Measurements from ENCODE around the gene MEIG1. TPM values are rescaled to one million over a fixed set of nuclear protein-coding genes. Genes with fewer than 3 reads are reported as not detected.
"Not testable (repeated sequence)": the region's sequence is repeated elsewhere in the genome, so short reads cannot be mapped to it uniquely, and the experiment has no call there.

The MEIG1 gene
- polyA plus RNA-seq, 4 donors: 0.15 to 0.18 TPM; not detected in 2

DNA sequence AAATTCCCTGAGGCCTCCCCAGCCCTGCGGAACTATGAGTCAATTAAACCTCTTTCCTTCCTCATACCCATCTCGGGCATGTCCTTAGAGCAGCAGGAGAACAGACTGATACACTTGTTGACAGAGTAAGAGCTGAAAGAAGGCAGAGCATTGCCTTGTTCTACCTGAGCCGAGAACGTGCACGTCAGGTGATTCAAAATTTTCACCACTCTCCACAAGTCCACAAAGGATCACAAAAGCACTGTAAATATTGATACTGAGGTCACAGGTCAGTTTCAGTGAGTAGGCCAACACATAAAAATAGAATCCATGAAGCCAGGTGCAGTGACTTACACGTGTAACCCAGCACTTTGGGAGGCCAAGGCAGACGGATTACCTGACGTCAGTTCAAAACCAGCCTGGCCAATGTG is 33.1 kb upstream of the MEIG1 start:
- Histone ChIP-seq H3K36me3 (ENCODE audit: control insufficient read depth in 3 of 3, insufficient read depth in 2 of 3, low read depth in 1 of 3, low read length in 3 of 3) (peaks cover 14 to 44% (median 23%) of the 10 kb centered on the region in 3 donors), H3K4me1 (ENCODE audit: control insufficient read depth in 3 of 3, insufficient read depth in 2 of 3, low read depth in 1 of 3, low read length in 2 of 3) (no peaks in the 10 kb centered on the region), H3K27ac (ENCODE audit: low read depth in 1 of 3, low read length in 2 of 3) (no peak overlapping the region), H3K9me3 (ENCODE audit: control insufficient read depth in 2 of 2, insufficient read depth in 1 of 2, low read depth in 1 of 2, low read length in 1 of 2) (no peaks in the 10 kb centered on the region), H3K4me3 (ENCODE audit: low read depth in 1 of 3, low read length in 3 of 3) (no peak overlapping the region), H3K27me3 (ENCODE audit: control insufficient read depth in 3 of 3, insufficient read depth in 3 of 3, low read length in 3 of 3) (no peaks in the 10 kb centered on the region)
- FAIRE-seq (no peak), DNase-seq (no peak)
- 85 to 89% (median 89%) methylated on average over 8 of the region's 8 CpGs for WGBS, 3 donors

DNA sequence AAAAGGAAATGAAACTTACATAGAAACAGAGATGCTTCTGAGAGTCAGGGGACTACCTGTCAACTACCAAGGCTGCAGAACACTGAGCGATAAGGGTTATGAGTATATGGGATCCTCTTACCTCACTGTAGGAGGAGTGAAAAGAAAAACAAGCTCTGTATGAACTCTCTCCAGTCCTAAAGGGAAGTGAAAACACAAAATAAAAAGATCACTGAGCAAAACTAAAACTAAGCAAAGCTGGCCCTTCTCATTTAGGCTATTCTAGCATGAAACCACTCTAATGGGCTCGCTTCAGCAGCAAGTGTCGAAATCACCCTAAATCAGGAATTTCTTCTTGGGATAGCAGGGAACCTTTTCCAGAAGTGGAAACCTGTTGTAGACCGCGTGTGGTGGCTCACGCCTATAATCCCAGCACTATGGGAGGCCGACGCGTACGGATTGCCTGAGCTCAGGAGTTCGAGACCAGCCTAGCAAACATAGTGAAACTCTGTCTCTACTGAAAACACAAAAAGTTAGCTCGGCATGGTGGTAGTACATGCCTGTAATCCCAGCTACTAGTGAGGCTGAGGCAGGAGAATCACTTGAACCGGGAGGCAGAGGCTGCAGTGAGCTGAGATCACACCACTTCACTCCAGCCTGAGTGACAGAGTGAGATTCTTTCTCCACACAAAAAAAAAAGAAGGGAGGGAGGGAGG is 32.3 kb upstream of the MEIG1 start:
- H3K9me3 ChIP-seq (ENCODE audit: control insufficient read depth in 2 of 2, insufficient read depth in 1 of 2, low read depth in 1 of 2, low read length in 1 of 2): no peaks in the 10 kb centered on the region
- no peak for DNase-seq
- no peaks in the 10 kb centered on the region for H3K27me3 ChIP-seq (ENCODE audit: control insufficient read depth in 3 of 3, insufficient read depth in 3 of 3, low read length in 3 of 3)
- no peak for FAIRE-seq
- peaks cover 10 to 46% (median 18%) of the 10 kb centered on the region in 3 donors for H3K36me3 ChIP-seq (ENCODE audit: control insufficient read depth in 3 of 3, insufficient read depth in 2 of 3, low read depth in 1 of 3, low read length in 3 of 3)
- WGBS, 3 donors: 87 to 93% (median 91%) methylated on average over 13 of the region's 13 CpGs
- H3K4me1 ChIP-seq (ENCODE audit: control insufficient read depth in 3 of 3, insufficient read depth in 2 of 3, low read depth in 1 of 3, low read length in 2 of 3): no peaks in the 10 kb centered on the region
- H3K27ac ChIP-seq (ENCODE audit: low read depth in 1 of 3, low read length in 2 of 3): no peak overlapping the region
- H3K4me3 ChIP-seq (ENCODE audit: low read depth in 1 of 3, low read length in 3 of 3): no peak overlapping the region

DNA sequence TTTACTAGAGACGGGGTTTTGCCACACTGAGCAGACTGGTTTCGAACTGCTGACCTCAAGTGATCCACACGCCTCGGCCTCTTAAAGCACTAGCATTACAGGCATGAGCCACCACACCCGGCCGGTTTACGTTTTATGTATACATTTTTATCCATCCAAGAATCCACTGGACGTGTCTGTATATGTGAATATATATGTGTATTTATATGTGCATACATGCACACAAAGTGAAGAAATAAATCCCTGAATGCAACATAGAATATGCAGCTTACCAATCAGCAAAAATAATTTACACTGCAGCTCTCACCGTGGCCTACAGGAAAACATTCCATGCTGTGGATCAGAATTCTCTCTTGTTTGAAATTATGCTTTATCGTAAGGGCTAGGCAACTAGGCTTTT is 28.6 kb upstream of the MEIG1 start:
- no peaks in the 10 kb centered on the region for H3K9me3 ChIP-seq (ENCODE audit: control insufficient read depth in 2 of 2, insufficient read depth in 1 of 2, low read depth in 1 of 2, low read length in 1 of 2)
- no peaks in the 10 kb centered on the region for H3K27me3 ChIP-seq (ENCODE audit: control insufficient read depth in 3 of 3, insufficient read depth in 3 of 3, low read length in 3 of 3)
- FAIRE-seq (no peak), DNase-seq (no peak)
- no peaks in the 10 kb centered on the region for H3K4me1 ChIP-seq (ENCODE audit: control insufficient read depth in 3 of 3, insufficient read depth in 2 of 3, low read depth in 1 of 3, low read length in 2 of 3)
- WGBS, 3 donors: 95 to 98% (median 97%) methylated on average over 10 of the region's 10 CpGs
- peaks cover 10 to 63% (median 17%) of the 10 kb centered on the region in 3 donors for H3K36me3 ChIP-seq (ENCODE audit: control insufficient read depth in 3 of 3, insufficient read depth in 2 of 3, low read depth in 1 of 3, low read length in 3 of 3)
- H3K4me3 ChIP-seq (ENCODE audit: low read depth in 1 of 3, low read length in 3 of 3): no peak overlapping the region
- no peak overlapping the region for H3K27ac ChIP-seq (ENCODE audit: low read depth in 1 of 3, low read length in 2 of 3)

DNA sequence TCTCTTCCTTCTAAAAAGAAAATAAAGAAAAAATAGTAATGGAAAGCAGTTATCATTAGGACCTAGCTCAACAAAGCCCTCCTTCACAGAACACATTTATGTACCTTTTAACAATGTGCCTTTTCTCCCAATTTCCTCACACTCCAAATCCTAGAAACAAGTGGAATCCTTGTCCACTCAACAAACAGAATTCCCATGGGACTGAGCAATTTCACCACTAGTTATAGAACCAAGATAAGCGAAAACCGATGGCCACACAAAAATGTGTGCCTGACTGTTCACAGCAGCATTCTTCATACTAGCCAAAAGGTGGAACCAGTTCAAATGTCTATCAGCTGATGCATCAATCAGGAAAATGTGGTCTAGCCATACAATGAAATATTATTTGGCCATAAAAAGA is 22.6 kb upstream of the MEIG1 start:
- H3K27ac ChIP-seq (ENCODE audit: low read depth in 1 of 3, low read length in 2 of 3): no peak overlapping the region
- H3K9me3 ChIP-seq (ENCODE audit: control insufficient read depth in 2 of 2, insufficient read depth in 1 of 2, low read depth in 1 of 2, low read length in 1 of 2): no peaks in the 10 kb centered on the region
- DNase-seq (no peak), FAIRE-seq (no peak)
- 95 to 98% (median 97%) methylated on average over 2 of the region's 2 CpGs for WGBS, 3 donors
- peaks cover 7 to 51% (median 9%) of the 10 kb centered on the region in 3 donors for H3K36me3 ChIP-seq (ENCODE audit: control insufficient read depth in 3 of 3, insufficient read depth in 2 of 3, low read depth in 1 of 3, low read length in 3 of 3)
- H3K27me3 ChIP-seq (ENCODE audit: control insufficient read depth in 3 of 3, insufficient read depth in 3 of 3, low read length in 3 of 3): no peaks in the 10 kb centered on the region
- H3K4me1 ChIP-seq (ENCODE audit: control insufficient read depth in 3 of 3, insufficient read depth in 2 of 3, low read depth in 1 of 3, low read length in 2 of 3): no peaks in the 10 kb centered on the region
- H3K4me3 ChIP-seq (ENCODE audit: low read depth in 1 of 3, low read length in 3 of 3): no peak overlapping the region

DNA sequence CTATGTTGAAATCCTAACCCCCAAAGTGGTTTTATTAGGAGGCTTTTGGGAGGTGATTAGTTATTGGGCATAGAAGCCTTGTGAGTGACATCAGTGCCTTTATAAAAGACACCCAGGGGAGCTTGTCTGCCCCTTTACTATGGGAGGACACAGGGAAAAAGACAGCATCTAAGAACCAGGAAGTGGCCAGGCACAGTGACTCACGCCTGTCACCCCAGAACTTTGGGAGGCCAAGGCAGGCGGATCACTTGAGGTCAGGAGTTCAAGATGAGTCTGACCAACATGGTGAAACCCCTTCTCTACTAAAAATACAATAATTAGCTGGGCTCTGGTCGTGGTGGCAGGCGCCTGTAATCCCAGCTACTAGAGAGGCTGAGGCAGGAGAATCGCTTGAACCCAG is 20.2 kb upstream of the MEIG1 start:
- not testable (repeated sequence) for H3K9me3 ChIP-seq (ENCODE audit: control insufficient read depth in 2 of 2, insufficient read depth in 1 of 2, low read depth in 1 of 2, low read length in 1 of 2); H3K4me1 ChIP-seq (ENCODE audit: control insufficient read depth in 3 of 3, insufficient read depth in 2 of 3, low read depth in 1 of 3, low read length in 2 of 3); FAIRE-seq; H3K4me3 ChIP-seq (ENCODE audit: low read depth in 1 of 3, low read length in 3 of 3); H3K27me3 ChIP-seq (ENCODE audit: control insufficient read depth in 3 of 3, insufficient read depth in 3 of 3, low read length in 3 of 3); H3K27ac ChIP-seq (ENCODE audit: low read depth in 1 of 3, low read length in 2 of 3); DNase-seq
- 52 to 69% (median 61%) methylated on average over 2 to 4 of the region's 5 CpGs for WGBS, 3 donors
- H3K36me3 ChIP-seq (ENCODE audit: control insufficient read depth in 3 of 3, insufficient read depth in 2 of 3, low read depth in 1 of 3, low read length in 3 of 3): peaks cover 2 to 39% (median 7%) of the 10 kb centered on the region in 3 donors

DNA sequence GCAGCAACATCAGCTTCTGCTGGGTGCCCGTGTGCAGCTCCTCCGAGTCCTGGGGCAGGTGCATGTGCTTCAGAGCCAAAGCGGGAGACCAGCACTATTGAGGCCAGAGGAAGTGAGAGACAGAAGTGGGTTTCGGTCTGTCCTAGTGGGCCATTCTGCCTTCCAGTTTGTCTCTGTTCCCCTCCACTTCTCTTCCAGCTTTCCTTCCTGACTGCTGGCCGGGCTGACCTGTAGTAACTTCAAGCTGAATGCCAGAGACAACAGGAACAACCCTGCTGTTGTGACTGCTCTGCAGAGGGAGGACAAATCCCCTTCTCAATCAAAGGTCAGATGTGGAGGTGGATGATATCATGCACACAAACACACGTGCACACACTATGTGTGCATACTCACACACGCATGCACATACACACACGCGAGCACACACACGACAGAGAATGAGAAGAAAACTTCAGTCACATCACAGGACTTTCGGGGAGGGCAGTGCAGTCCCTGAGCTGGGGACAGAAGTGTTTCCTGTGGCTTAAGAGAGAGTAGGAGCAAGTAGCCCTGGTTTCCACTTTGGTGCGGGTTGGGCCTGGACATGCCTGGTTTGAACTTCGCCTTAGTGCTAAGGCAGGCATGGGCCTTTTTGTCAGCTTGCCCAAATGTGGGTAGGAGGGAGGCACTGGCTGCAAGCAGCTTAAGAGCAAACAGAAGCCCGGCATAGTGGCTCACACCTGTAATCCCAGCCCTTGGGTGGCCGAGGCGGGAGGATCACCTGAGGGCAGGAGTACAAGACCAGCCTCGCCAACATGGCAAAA is 16.8 kb upstream of the MEIG1 start:
- peaks cover 3 to 46% (median 5%) of the 10 kb centered on the region in 3 donors for H3K36me3 ChIP-seq (ENCODE audit: control insufficient read depth in 3 of 3, insufficient read depth in 2 of 3, low read depth in 1 of 3, low read length in 3 of 3)
- not testable (repeated sequence) for FAIRE-seq, DNase-seq

DNA sequence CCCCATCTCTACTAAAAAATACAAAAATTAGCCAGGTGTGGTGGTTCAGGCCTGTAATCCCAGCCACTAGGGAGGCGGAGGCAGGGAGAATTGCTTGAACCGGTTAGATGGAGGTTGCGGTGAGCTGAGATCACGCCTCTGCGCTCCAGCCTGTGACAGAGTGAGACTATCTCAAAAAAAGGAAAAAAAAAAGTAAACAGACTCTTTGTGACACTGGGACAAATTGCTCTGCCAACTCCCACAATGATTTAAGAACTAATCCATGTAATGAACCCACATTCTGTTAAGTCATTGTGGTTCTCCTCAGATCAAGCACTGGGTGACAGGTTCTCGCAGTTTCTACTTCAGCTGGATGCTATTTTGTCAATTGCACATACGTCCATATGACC is 16.2 kb upstream of the MEIG1 start:
- not testable (repeated sequence) for H3K9me3 ChIP-seq (ENCODE audit: control insufficient read depth in 2 of 2, insufficient read depth in 1 of 2, low read depth in 1 of 2, low read length in 1 of 2); H3K4me1 ChIP-seq (ENCODE audit: control insufficient read depth in 3 of 3, insufficient read depth in 2 of 3, low read depth in 1 of 3, low read length in 2 of 3); H3K4me3 ChIP-seq (ENCODE audit: low read depth in 1 of 3, low read length in 3 of 3); H3K27me3 ChIP-seq (ENCODE audit: control insufficient read depth in 3 of 3, insufficient read depth in 3 of 3, low read length in 3 of 3); FAIRE-seq; H3K27ac ChIP-seq (ENCODE audit: low read depth in 1 of 3, low read length in 2 of 3); DNase-seq
- peaks cover 4 to 49% (median 7%) of the 10 kb centered on the region in 3 donors for H3K36me3 ChIP-seq (ENCODE audit: control insufficient read depth in 3 of 3, insufficient read depth in 2 of 3, low read depth in 1 of 3, low read length in 3 of 3)
- WGBS, 3 donors: 95 to 98% (median 96%) methylated on average over 6 to 7 of the region's 7 CpGs

More for the DNA sequence above, 16.8 kb upstream of the MEIG1 start:
- H3K9me3 ChIP-seq (ENCODE audit: control insufficient read depth in 2 of 2, insufficient read depth in 1 of 2, low read depth in 1 of 2, low read length in 1 of 2); H3K27me3 ChIP-seq (ENCODE audit: control insufficient read depth in 3 of 3, insufficient read depth in 3 of 3, low read length in 3 of 3); H3K4me1 ChIP-seq (ENCODE audit: control insufficient read depth in 3 of 3, insufficient read depth in 2 of 3, low read depth in 1 of 3, low read length in 2 of 3); H3K4me3 ChIP-seq (ENCODE audit: low read depth in 1 of 3, low read length in 3 of 3): not testable (repeated sequence)
- peak overlapping the region in 1 of 3 donors; percentile 44 for H3K27ac ChIP-seq (ENCODE audit: low read depth in 1 of 3, low read length in 2 of 3)
- WGBS, 3 donors: 87 to 92% (median 90%) methylated on average over 16 to 17 of the region's 17 CpGs

DNA sequence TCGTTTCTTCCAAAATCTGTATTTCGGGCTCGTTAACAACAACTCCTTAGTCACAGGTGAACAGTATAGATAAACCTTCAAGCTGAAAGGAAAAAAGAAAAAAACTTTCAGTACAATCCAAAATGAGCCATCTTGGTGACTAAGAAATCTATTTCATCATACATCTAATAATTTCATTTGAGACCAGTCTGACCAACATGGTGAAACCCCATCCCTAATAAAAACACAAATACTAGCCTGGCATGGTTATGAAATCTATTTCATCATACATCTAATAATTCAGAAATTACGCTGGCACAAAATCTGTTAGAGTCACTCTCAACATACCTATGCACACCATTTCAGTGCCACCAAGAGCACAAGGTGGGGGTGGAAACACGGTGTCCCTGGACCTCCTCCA is 14.1 kb upstream of the MEIG1 start:
- Histone ChIP-seq H3K4me3 (ENCODE audit: low read depth in 1 of 3, low read length in 3 of 3) (no peak overlapping the region), H3K36me3 (ENCODE audit: control insufficient read depth in 3 of 3, insufficient read depth in 2 of 3, low read depth in 1 of 3, low read length in 3 of 3) (peaks cover 6 to 49% (median 7%) of the 10 kb centered on the region in 3 donors)
- no peak for FAIRE-seq

More for the DNA sequence above, 14.1 kb upstream of the MEIG1 start:
- no peak overlapping the region for H3K27ac ChIP-seq (ENCODE audit: low read depth in 1 of 3, low read length in 2 of 3)
- H3K4me1 ChIP-seq (ENCODE audit: control insufficient read depth in 3 of 3, insufficient read depth in 2 of 3, low read depth in 1 of 3, low read length in 2 of 3): no peaks in the 10 kb centered on the region
- 95 to 98% (median 98%) methylated on average over 5 of the region's 5 CpGs for WGBS, 3 donors
- no peaks in the 10 kb centered on the region for H3K27me3 ChIP-seq (ENCODE audit: control insufficient read depth in 3 of 3, insufficient read depth in 3 of 3, low read length in 3 of 3)
- DNase-seq: no peak
- H3K9me3 ChIP-seq (ENCODE audit: control insufficient read depth in 2 of 2, insufficient read depth in 1 of 2, low read depth in 1 of 2, low read length in 1 of 2): peaks cover 0 to 2% of the 10 kb centered on the region in 2 donors

Data from small intestine (tissue), 7 donors.